HG02973 (cell line): ENCODE data around the gene ITIH3.

Source experiments
- ATAC-seq: cut with Tn5 transposase; IDR thresholded peaks from one replicate; pipeline ENCODE4 v1.9.1; 2021; ENCODE audit warnings: moderate library complexity; ENCODE audit not compliant: unreplicated experiment

The ITIH3 gene

GRCh38 chr3:52842424-52842823, 47.8 kb downstream of the ITIH3 start:
- no peak for ATAC-seq

GRCh38 chr3:52843108-52843865, 48.7 kb downstream of the ITIH3 start:
- no peak for ATAC-seq

DNA sequence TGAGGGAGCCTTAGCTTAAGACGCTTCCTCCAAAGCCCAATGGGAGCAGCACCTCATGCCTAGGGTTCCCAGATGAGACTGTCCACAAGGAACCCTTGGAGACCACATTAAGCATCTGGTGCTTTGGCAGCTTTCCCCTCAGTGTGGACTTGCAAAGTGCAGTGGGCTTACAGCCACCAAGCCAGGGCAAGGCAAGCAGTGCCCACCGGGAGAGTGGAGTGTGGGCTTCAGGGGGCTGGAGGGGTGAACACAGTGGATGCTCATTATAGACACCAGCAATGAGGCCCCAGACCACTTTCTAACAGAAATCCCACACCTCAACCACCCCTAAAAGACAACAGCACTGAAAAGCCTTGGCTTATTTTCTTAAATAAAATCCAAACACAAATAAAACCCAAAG, 49.3 kb downstream of the ITIH3 start:
- ATAC-seq: no peak

DNA sequence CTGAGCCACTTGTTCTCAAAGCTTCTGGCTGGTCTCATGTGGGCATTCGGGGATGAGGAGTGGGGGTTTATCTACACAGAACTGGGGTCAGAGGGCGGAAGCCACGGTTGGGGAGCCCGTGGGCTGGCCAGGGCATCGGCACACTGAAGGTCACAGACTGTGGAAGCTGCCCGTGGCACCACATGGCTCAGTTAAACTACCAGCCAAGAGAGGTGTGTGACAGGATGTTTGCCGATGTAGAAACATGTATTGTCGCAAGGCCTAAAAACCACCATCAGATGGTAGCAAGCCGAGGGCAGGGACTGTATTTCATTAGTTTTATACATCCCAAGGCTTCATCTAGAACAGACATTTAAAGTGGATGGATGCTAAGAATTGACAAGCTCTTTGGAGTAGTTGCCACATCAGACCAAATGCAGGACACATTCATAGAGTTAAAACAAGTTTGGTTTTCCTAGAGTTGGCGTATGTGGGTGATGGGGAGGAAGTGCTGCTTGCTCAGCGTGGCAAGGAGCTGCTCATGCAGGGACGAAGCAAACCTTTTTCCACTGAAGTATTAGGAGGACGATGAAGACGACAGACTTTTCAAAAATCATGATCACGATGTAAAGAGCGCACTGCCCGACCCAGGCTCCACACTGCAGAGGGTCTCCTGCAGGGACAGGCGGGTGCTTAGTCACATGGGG, 49.8 kb downstream of the ITIH3 start:
- ATAC-seq: no peak

DNA sequence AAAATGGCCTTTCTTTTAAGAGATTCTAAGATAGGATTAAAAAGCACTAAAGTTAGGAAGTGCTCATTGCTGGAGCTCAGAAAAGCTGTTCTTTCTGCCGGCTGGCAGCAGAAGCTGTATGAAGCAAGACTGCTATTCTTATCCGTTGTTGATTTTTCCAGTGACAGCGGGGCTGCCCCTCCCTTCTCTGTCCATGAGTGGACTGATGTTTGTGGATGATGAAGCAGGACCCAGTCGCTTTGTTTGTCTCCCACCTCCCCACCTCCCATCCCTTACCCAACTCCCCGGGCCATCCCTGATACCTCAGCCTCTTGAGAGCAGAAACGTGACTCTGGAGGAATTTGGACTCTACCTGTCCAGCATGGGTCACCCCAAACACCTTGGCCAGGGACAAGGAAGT, 50.6 kb downstream of the ITIH3 start:
- no peak for ATAC-seq

- ATAC-seq: no peak
Observed at GRCh38 chr3:52845691-52846431, 51.3 kb downstream of the ITIH3 start.

DNA sequence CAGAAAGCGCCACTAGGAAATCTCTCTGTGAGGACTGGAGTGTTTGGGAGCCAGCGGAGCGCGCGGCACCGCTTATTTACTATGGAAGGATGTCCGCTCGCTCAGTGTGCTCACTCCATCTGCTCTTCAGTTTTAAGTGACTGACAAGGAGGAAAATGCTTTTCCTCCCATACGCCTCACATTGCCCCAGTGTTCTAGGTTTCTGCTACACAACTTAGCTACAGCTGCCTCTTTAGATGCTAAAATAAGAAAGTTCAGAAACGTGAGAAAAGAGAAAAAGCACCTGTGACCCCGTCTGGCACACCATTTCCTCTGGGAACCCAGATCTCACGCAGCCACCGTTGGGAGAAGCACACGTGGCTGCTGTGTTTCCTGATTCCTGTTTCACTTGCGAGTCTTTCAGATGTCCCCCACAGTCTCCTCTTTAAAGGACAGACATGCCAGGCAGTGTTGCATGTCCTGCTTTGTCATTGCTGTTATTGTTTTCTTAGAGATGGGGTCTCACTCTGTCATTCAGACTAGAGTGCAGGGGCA, 51.9 kb downstream of the ITIH3 start:
- ATAC-seq: no peak

GRCh38 chr3:52847241-52847640, 52.6 kb downstream of the ITIH3 start:
- no peak for ATAC-seq

DNA sequence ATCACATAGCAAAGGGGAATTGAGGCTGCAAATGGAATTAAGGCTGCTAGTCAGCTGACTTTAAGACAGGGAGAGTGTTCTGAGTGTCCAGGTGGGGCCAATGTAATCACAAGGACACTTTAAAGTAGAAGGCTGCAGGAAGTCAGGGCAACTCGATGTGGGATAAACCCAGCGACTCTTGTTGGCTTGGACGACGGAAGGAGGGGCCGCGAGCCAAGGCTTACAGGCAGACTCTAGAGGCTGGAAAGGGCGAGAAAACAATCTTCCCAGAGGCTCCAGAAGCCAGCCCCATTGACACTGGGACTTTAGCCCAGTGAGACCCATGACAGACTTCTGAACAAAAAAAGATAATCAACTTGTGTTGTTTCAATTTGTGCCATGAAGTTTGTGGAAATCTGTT, 53.1 kb downstream of the ITIH3 start:
- no peak for ATAC-seq

DNA sequence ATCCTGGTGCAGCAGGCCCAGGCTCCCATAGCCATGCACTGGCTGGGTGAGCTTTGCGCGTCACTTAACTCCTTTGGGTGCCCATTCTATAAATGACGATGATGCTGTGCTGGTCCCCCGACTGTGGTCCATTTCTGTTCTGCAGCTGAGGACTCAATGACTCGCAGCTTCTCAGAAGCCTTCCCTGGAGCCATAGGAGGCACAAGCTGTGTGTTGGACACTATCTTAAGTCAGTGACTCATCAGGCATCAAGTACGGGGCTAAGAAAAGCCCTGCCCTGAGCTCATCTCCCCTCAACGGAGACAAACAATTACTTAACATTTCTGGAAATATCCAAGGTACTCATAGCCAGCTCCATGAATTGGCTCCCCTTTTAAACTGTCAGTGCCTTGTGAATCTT, 54.0 kb downstream of the ITIH3 start:
- ATAC-seq: no peak

GRCh38 chr3:52849656-52850055, 55.1 kb downstream of the ITIH3 start:
- ATAC-seq: no peak

- no peak for ATAC-seq
Observed at GRCh38 chr3:52851348-52851747, 56.8 kb downstream of the ITIH3 start.

GRCh38 chr3:52852419-52852818, 57.8 kb downstream of the ITIH3 start:
- no peak for ATAC-seq

DNA sequence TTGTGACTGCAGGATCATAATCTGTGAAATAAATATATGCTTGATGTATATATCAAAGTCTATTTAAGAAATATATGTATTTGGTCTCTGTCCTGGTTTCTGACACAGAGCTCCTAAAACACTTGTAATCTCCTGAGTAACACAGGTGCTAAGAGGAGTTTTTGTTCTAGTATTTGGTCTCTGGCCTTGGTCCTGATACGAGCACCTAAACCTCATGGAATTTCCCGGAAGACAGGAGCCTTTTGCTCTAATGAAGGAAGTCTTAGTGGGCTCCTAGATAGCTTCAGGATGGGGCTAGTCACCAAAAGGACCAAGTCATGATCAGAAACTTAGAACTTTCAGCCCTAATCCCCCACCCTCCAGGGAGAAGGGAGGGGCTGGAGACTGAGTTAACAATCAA, 59.4 kb downstream of the ITIH3 start:
- no peak for ATAC-seq

GRCh38 chr3:52856666-52857065, 62.1 kb downstream of the ITIH3 start:
- ATAC-seq: no peak

DNA sequence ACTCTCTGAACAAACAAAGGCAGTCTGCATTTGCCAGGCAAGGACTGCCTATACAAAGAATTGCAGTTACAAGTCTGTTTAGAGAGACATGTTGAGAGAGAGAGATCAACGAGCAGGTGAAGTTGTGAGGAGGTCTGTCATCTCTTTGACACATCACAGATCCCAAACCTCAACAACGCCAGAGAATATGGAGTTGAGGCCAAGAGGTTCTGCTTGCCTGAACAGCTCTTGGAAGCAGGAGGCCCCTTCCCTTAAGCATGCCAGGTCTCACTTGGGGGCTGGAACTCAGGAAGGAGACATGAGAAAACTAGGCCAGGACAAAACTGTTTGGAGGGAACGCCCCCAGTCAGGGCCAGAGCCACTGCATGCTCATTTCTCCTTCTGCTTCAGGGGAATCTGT, 62.5 kb downstream of the ITIH3 start:
- no peak for ATAC-seq

GRCh38 chr3:52857864-52858263, 63.3 kb downstream of the ITIH3 start:
- ATAC-seq: no peak
